Sigmoid colon (tissue), 7 donors: ENCODE measurements around the gene MYDGF. TPM values are rescaled to one million over a fixed set of nuclear protein-coding genes. Genes with fewer than 3 reads are reported as not detected.

ENCODE experiments used
- DNase-seq: peaks from one replicate; pipeline ENCODE4 v3.0.0-alpha.2; 2019
- H3K27ac ChIP-seq, 4 donors: fragments of 200-600 bp; sonication (generic); one replicate each; pipeline ENCODE4 v1.5.1; 2016 to 2019; ENCODE audit warnings: mild to moderate bottlenecking in 1 of 4
- H3K27me3 ChIP-seq, 3 donors: fragments of 200-600 bp; sonication (generic); one replicate each; pipeline ENCODE4 v1.5.1; 2019; ENCODE audit warnings: mild to moderate bottlenecking in 1 of 3
- H3K36me3 ChIP-seq, 4 donors: fragments of 200-600 bp; sonication (generic); one replicate each; pipeline ENCODE4 v1.5.1; 2016 to 2019
- H3K4me1 ChIP-seq, 4 donors: fragments of 200-600 bp; sonication (generic); one replicate each; pipeline ENCODE4 v1.5.1; 2017 to 2019
- H3K4me3 ChIP-seq, 4 donors: fragments of 200-600 bp; sonication (generic); one replicate each; pipeline ENCODE4 v1.5.1; 2017 to 2019; ENCODE audit warnings: mild to moderate bottlenecking in 2 of 4, moderate library complexity in 1 of 4
- H3K9me3 ChIP-seq, 4 donors: fragments of 200-600 bp in 3 of 4; sonication (generic) in 3 of 4; one replicate each; pipeline versions ENCODE4 v1.5.1 to v1.6.1; 2013 to 2019
- CTCF ChIP-seq, 4 experiments: fragments of 450-650 bp in 3 of 4; fragments of 200-600 bp in 1 of 4; IDR thresholded peaks; one replicate each; pipeline ENCODE4 v1.5.1; 2016 to 2019; ENCODE audit warnings: antibody characterized with exemption in 4 of 4, mild to moderate bottlenecking in 3 of 4, moderate library complexity in 2 of 4
- EP300 ChIP-seq, 4 donors: sonication (generic); formaldehyde crosslinking; IDR thresholded peaks; one replicate each; pipeline ENCODE4 v1.6.1; 2017; ENCODE audit warnings: antibody characterized with exemption in 4 of 4
- POLR2A ChIP-seq, 2 donors: fragments of 450-650 bp; IDR thresholded peaks; one replicate each; pipeline ENCODE4 v1.6.1; 2016; ENCODE audit warnings: antibody characterized with exemption in 2 of 2, mild to moderate bottlenecking in 2 of 2, moderate library complexity in 2 of 2
- POLR2AphosphoS5 ChIP-seq, 4 donors: sonication (generic); formaldehyde crosslinking; IDR thresholded peaks; one replicate each; pipeline ENCODE4 v1.6.1; 2017; ENCODE audit warnings: antibody characterized with exemption in 4 of 4
- WGBS, 2 donors: extraction: QIAGEN DNeasy Blood & Tissue Kit; methylation state at CpG; one replicate each; pipeline ENCODE4 v1.1.7; 2013; 5-methylcytosine and 5-hydroxymethylcytosine counted together
- intact Hi-C: fragments of 100-400 bp; cut with DNase I; formaldehyde crosslinking; loops from one replicate; pipeline ENCODE4 v1.15.1; 2023
- polyA plus RNA-seq, 3 donors: library from polyadenylated mRNA; stranded (reverse); fragments of 200-250 nt; gene quantifications; one replicate each; pipeline ENCODE4 v1.2.3, GENCODE V29; 2013
- total RNA-seq, 4 donors: library from RNA; depleted of rRNA; stranded (reverse); fragments of >200 nt; gene quantifications; one replicate each; pipeline ENCODE4 v1.1.0, GENCODE V29; 2016
- donor health status: healthy with polysubstance abuse.
- donor health status: Bipolar disorder and iron deficiency.
- donor health status: healthy.

The MYDGF gene
- total and polyA plus RNA-seq, 7 donors = 25.7 to 200 (median 35.2) TPM

DNA sequence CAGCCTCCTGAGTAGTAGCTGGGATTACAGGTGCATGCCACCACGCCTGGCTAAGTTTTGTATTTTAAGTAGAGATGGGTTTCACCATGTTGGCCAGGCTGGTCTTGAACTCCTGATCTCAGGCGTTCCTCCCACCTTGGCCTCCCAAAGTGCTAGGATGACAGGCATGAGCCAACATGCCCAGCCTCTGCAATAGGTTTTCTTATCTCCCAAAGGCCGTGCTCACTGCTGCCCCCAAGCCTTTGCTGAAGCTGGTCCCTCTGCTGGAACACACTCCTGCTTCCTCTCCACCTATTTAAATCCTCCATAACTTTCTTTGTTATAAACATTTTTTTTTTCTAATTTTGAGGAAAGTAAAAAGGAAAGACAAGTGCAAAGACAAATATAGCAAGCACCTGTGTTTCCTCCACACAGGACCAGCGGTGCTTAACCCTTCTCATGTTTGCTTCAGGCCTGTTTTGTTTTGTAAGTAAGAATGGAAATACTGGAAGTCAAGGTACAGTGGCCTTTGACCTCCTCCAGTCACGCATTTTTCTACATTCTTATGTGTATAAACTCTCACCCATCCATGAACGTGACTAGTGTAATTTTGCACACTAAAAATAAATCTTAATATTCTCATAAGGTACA lies 45.3 kb downstream of the MYDGF start:
- Histone ChIP-seq H3K36me3 (no peaks in the 10 kb centered on the region), H3K4me3 (no peak overlapping the region), H3K9me3 (no peaks in the 10 kb centered on the region), H3K4me1 (no peaks in the 10 kb centered on the region), H3K27ac (no peak overlapping the region), H3K27me3 (peaks cover 0 to 33% (median 20%) of the 10 kb centered on the region in 3 donors)
- no peak for DNase-seq
- TF ChIP-seq POLR2AphosphoS5 (IDR thresholded peaks at IDR 0.05) (no peak), CTCF (IDR thresholded peaks at IDR 0.05) (no peak), EP300 (IDR thresholded peaks at IDR 0.05) (no peak), POLR2A (IDR thresholded peaks at IDR 0.05) (no peak)
- intact Hi-C loops = no loop called here
- WGBS, 2 donors = 42 to 52% methylated on average over 6 of the region's 6 CpGs

DNA sequence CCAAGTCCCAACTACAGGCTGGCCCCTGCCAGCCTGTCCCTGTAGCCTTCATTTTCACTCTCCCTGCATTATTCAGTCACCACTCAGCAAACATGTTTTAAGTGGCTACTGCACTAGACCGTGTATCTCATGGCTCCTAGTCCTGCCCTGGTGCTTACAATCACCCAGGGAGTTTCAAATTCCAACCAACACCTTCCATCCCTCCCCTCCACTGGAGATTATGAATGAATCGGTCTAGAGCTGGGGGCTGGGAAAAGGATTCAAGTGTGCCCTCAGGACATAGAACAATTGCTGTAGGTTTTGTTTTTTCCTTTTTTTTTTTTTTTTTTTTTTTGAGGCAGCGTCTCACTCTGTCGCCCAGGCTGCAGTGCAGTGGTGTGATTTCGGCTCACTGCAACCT lies 45.8 kb downstream of the MYDGF start:
- H3K27ac ChIP-seq = no peak overlapping the region
- TF ChIP-seq POLR2AphosphoS5 (IDR thresholded peaks at IDR 0.05) (no peak), POLR2A (IDR thresholded peaks at IDR 0.05) (no peak), CTCF (IDR thresholded peaks at IDR 0.05) (no peak), EP300 (IDR thresholded peaks at IDR 0.05) (no peak)
- H3K9me3 ChIP-seq = no peaks in the 10 kb centered on the region
- H3K27me3 ChIP-seq = peaks cover 0 to 35% (median 25%) of the 10 kb centered on the region in 3 donors
- no peak overlapping the region for H3K4me3 ChIP-seq
- no peaks in the 10 kb centered on the region for H3K36me3 ChIP-seq
- H3K4me1 ChIP-seq = no peaks in the 10 kb centered on the region
- 77 to 79% methylated on average over 5 of the region's 5 CpGs for WGBS, 2 donors
- intact Hi-C loops = no loop called here
- DNase-seq = no peak

GRCh38 chr19:4622695-4623421 lies 47.3 kb downstream of the MYDGF start:
- H3K4me3 ChIP-seq = no peak overlapping the region
- intact Hi-C loops = no loop called here
- no peaks in the 10 kb centered on the region for H3K36me3 ChIP-seq
- H3K27me3 ChIP-seq = peaks cover 0 to 35% (median 25%) of the 10 kb centered on the region in 3 donors
- TF ChIP-seq POLR2AphosphoS5 (IDR thresholded peaks at IDR 0.05) (no peak), CTCF (IDR thresholded peaks at IDR 0.05) (no peak), POLR2A (IDR thresholded peaks at IDR 0.05) (no peak), EP300 (IDR thresholded peaks at IDR 0.05) (no peak)
- no peaks in the 10 kb centered on the region for H3K9me3 ChIP-seq
- H3K4me1 ChIP-seq = no peaks in the 10 kb centered on the region
- DNase-seq = no peak
- no peak overlapping the region for H3K27ac ChIP-seq
- 16 to 51% methylated on average over 12 of the region's 12 CpGs for WGBS, 2 donors

DNA sequence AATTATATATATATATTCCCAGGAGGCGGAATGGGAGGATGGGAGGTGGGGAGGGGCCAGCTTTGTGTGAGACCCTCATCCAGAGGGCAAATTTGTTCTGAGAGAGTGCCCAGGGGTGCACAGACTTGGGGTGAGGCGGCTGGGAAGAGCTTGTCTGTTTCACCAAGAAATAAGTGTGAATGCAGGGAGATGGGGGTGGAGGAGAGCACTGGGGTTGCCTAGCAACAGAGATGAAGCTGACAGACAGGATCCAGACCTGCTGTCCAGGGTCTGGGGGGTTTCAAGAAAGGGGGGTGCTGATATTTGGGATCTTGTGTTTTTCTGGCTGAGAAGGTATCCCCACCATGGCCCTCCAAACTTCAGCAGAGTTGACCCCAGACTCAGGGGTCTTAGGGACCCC lies 49.5 kb downstream of the MYDGF start:
- WGBS, 2 donors = 63 to 72% methylated on average over 2 of the region's 2 CpGs
- H3K9me3 ChIP-seq = no peaks in the 10 kb centered on the region
- no peaks in the 10 kb centered on the region for H3K4me1 ChIP-seq
- H3K27ac ChIP-seq = no peak overlapping the region
- H3K4me3 ChIP-seq = no peak overlapping the region
- no peak for TF ChIP-seq CTCF (IDR thresholded peaks at IDR 0.05)
- TF ChIP-seq POLR2AphosphoS5 (IDR thresholded peaks at IDR 0.05) = no peak
- TF ChIP-seq EP300 (IDR thresholded peaks at IDR 0.05) = no peak
- no peak for TF ChIP-seq POLR2A (IDR thresholded peaks at IDR 0.05)
- no peak for DNase-seq
- no peaks in the 10 kb centered on the region for H3K36me3 ChIP-seq
- peaks cover 0 to 35% (median 25%) of the 10 kb centered on the region in 3 donors for H3K27me3 ChIP-seq
- intact Hi-C loops = no loop called here
